GM19238 (cell line): ENCODE measurements around the gene PPP1R8.
"Not testable (repeated sequence)": the region's sequence is repeated elsewhere in the genome, so short reads cannot be mapped to it uniquely, and the experiment has no call there.

ENCODE experiments used
- DNase-seq: peaks from one replicate; pipeline ENCODE4 v3.0.0; 2011; ENCODE audit warnings: low spot score; ENCODE audit not compliant: insufficient read length

Gene PPP1R8

GRCh38 chr1:27869719-27870085 lies 39.1 kb downstream of the PPP1R8 start:
- DNase-seq, result no peak

- not testable (repeated sequence) for DNase-seq
Measured at GRCh38 chr1:27871076-27871475, 40.5 kb downstream of the PPP1R8 start.

GRCh38 chr1:27872059-27872801 lies 41.6 kb downstream of the PPP1R8 start, which contains the start of gene THEMIS2:
THEMIS2 (plus strand) TSS chr1:27872544; CDS start chr1:27872572, 28 bp downstream.
- DNase-seq, result peak; percentile 76

- DNase-seq, result no peak
Measured at GRCh38 chr1:27872802-27873551, 42.4 kb downstream of the PPP1R8 start.

- DNase-seq, result no peak
Measured at GRCh38 chr1:27873671-27874384, 43.2 kb downstream of the PPP1R8 start.

GRCh38 chr1:27876341-27877114 lies 45.9 kb downstream of the PPP1R8 start:
- DNase-seq, result no peak

GRCh38 chr1:27877115-27877416 lies 46.5 kb downstream of the PPP1R8 start:
- DNase-seq, result no peak

GRCh38 chr1:27878039-27878438 lies 47.5 kb downstream of the PPP1R8 start:
- no peak for DNase-seq

GRCh38 chr1:27878787-27879335 lies 48.3 kb downstream of the PPP1R8 start:
- no peak for DNase-seq

GRCh38 chr1:27879374-27880082 lies 48.9 kb downstream of the PPP1R8 start:
- DNase-seq, result no peak

- DNase-seq, result no peak
Measured at GRCh38 chr1:27882543-27882903, 51.9 kb downstream of the PPP1R8 start.

- DNase-seq, result no peak
Measured at GRCh38 chr1:27883536-27883935, 53.0 kb downstream of the PPP1R8 start.

GRCh38 chr1:27884006-27884954 lies 53.7 kb downstream of the PPP1R8 start:
- DNase-seq, result no peak

- DNase-seq, result no peak
Measured at GRCh38 chr1:27885114-27885528, 54.5 kb downstream of the PPP1R8 start.

GRCh38 chr1:27885621-27886352 lies 55.2 kb downstream of the PPP1R8 start:
- no peak for DNase-seq

GRCh38 chr1:27886353-27886679 lies 55.7 kb downstream of the PPP1R8 start:
- DNase-seq, result no peak

- DNase-seq, result no peak
Measured at GRCh38 chr1:27886744-27887143, 56.2 kb downstream of the PPP1R8 start.

GRCh38 chr1:27887215-27888021 lies 56.8 kb downstream of the PPP1R8 start:
- no peak for DNase-seq
